Measurements from ENCODE around the gene CBX6.

GRCh38 chr22:38870791-38871359, 1.1 kb downstream of the CBX6 start:
- TF ChIP-seq, protein P1, sequence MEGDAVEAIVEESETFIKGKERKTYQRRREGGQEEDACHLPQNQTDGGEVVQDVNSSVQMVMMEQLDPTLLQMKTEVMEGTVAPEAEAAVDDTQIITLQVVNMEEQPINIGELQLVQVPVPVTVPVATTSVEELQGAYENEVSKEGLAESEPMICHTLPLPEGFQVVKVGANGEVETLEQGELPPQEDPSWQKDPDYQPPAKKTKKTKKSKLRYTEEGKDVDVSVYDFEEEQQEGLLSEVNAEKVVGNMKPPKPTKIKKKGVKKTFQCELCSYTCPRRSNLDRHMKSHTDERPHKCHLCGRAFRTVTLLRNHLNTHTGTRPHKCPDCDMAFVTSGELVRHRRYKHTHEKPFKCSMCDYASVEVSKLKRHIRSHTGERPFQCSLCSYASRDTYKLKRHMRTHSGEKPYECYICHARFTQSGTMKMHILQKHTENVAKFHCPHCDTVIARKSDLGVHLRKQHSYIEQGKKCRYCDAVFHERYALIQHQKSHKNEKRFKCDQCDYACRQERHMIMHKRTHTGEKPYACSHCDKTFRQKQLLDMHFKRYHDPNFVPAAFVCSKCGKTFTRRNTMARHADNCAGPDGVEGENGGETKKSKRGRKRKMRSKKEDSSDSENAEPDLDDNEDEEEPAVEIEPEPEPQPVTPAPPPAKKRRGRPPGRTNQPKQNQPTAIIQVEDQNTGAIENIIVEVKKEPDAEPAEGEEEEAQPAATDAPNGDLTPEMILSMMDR (IDR thresholded peaks at IDR 0.05; ENCODE audit: low read depth, low read length) = no peak
- no peak for TF ChIP-seq EZH2phosphoT487 (IDR thresholded peaks at IDR 0.05; ENCODE audit: low read depth)
